GM21576 (cell line): ENCODE data around the gene NUB1.
A peak's percentile ranks its signal among the peaks of the same experiment; 100 is the strongest.

ENCODE experiments used
- ATAC-seq: cut with Tn5 transposase; IDR thresholded peaks from one replicate; pipeline ENCODE4 v1.9.1; 2021; ENCODE audit warnings: mild to moderate bottlenecking, moderate library complexity; ENCODE audit not compliant: unreplicated experiment

NUB1 gene

DNA sequence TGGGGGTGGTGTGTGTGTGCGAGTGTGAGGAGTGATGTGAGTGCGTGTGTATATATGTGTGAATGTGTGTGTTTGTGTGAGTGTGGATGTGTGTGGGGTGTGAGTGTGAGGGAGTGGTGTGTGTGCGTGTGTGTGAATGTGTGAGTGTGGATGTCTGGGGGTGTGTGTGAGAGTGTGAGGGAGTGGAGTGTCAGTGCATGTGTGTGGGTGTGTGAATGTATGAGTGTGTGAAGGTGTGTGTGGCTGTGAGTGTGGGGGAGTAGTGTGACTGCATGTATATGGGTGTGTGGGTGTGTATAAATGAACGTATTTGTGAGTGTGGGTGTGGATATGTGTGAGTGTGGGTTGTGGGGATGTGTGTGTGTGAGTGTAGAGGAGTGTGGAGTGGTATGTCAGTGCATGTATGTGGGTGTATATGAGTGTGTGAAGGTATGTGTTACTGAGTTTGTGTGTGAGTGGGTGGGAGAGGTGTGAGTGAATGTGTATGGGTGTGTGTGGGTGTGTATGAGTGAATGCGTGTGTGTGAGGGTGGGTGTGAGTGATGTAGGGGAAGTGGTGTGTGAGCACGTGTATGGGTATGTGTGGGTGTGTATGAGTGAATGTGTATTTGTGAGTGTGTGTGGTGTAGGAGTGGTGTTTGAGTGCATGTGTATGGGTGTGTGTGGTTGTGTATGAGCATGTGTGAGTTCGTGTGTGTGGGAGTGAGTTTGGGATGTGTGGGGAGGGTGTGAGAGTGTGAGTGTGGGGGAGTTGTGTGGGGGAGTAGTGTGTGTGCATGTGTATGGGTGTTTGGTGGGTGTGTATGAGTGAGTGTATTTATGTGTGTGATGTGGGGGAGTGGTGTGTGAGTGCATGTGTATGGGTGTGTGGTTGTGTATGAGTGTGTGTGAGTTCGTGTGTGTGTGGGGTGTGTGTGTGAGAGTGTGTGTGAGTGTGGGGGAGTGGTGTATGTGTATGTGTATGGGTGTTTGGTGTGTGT, 28.5 kb upstream of the NUB1 start:
- no peak for ATAC-seq

DNA sequence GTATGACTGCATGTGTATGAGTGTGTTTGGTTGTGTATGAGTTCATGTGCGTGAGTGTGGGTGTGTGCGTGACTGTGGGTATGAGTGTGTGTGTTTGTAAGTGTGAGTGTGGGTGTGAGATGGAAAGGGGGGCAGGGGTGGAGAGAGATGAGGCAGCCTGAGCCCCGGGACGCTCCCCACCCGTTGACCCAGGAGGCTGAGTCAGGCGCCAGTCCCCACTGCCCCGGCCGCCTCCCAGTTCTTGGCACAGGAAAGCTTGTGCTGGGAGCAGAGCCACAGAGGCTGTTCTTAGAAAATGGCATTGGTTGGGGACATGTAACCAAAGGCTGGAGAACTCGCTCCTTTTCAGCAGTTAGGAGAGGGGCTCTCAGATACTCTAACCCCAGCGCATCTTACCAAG, 27.8 kb upstream of the NUB1 start:
- ATAC-seq: no peak

DNA sequence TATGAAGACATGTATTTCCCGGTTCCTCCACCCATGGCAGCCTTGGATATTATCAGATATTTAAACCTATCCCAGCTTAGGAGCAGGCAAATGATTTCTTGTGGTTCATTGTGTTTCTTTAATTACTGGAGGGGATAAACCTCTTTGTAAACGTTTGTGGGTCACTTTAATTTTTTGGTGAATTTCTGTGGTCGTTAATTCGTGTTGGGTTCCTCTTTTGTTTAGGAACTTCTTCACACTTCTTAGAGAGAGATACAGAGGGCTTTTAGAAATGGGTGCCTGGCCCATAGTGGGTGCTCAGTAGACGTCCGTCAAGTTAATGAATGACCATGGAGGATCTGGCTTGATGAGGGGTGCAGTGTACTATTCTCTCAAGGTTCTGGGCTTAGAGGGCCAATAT, 27.2 kb upstream of the NUB1 start:
- ATAC-seq: no peak

DNA sequence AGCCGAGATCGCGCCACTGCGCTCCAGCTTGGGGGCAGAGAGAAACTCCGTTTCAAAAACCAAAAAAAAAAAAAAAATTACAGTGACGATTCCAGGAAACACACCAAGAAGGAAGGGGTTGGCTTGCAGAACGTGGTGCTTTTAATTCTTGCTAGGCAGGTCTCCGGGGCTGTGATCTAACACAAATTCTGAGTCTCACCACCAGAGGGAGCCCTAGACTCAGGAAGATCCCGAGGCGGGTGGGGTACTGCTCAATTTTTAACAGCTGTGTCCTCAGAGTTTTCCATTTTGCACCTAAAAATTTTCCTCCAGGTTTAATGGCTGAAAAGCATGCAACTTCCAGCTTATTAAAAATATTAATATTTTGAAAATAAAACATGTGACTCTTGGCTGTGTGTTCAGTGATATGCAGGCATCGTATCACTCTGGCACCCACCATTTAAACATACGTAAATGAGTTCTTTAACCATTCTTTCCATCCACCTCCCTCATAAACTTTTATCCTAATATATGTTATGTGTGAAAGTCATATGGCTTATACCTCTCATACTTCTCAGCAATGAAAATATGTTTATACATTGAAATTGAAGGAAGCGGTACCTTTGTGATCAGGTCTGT, 26.5 kb upstream of the NUB1 start:
- ATAC-seq: peak; percentile 44

DNA sequence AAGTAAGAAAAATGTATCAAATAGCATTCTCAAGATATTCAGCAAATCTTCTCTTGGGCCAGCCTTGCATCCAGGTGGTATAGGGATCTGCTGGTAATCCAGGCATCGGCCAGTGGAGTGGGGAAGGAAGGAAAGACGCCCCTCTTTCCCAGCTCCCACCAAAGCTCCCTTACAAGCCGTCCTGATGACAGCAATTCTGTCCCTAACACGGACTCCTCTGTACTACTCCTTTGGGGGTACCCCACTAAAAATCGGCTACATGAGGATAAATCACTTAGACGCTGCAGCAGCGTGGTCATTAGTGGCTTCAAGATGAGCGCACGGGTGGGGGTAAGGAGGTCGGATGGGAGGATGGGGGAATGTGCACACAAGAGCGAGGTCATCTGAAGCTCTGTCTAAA, 24.7 kb upstream of the NUB1 start:
- no peak for ATAC-seq

DNA sequence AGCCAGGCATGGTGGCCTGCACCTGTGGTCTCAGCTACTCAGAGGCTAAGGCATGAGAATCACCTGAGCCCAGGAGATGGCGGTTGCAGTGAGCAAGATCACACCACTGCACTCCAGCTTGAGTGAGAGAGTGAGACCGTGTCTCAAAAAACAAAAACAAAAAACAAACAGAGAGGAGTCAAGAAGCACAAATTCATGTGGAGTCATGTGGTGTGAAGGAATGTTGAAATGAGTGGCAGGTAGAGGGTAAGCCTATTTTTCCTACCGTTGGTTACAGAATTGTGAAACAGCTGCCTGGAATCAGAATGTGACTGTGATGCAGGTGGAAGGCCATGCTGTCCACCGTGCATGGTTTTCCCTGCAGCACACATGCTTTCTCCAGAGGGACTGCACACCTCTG, 23.7 kb upstream of the NUB1 start:
- ATAC-seq: no peak

DNA sequence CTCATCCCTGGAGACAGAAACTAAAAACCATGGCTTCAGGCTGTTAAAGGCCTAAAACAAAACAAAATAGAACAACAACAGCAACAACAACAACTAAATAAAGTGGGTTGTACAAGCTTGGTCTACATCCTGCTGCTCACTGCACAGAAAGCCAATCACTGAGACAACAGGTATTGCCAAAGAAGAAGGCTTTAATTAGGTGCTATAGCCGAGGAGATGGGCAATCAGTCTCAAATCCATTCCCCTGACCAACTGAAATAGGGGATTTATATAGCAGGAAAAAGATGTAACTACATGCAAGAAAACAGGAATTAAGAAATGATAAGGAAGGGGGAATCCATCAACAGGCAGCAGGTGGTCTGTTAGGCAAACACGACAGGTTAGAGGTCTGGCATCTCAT, 22.4 kb upstream of the NUB1 start:
- no peak for ATAC-seq

DNA sequence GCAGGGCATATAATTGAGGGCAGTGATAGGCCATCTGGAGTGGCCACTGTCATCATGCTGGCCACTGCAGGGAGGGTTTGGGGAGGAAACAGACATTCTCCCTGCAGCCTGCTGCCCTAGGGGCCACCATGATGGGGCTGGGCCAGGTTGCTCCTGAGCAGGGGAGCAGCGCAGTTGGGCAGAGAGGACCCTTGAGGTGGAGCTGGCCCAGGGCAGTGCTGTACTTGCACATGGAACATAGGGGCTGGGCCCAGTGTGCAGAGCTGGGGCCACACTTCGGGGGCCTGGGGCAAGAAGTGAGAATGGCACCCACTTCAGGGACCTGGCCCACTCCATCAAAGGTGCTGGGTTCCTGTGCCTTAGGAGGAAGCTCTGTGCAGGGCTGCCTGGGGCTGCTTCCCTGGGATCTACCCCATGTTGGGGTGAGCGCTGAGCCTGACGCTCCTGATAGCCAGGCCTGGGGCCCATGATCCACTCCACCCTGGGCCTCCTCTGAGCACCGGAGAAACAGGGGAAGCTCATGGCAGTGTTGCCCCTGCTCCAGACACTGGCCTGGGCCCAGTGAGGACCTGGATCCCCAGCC, 21.3 kb upstream of the NUB1 start:
- no peak for ATAC-seq

DNA sequence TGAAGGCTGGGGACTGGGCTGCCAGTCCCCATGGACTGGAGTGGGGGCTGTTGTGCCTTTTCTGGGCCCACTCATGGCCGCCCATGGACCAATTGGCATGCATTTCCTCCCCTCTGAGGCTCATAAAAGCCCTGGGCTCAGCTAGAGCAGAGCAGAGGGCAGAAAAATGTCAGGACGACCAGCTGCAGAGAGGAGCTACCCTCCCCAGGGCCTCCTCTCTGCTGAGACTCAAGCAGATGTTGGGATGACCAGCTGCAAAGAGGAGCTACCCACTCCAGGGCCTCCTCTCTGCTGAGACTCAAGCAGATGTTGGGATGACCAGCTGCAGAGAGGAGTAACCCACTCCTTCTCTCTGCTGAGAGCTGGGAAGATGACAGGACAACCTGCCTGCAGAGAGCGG, 20.3 kb upstream of the NUB1 start:
- no peak for ATAC-seq

DNA sequence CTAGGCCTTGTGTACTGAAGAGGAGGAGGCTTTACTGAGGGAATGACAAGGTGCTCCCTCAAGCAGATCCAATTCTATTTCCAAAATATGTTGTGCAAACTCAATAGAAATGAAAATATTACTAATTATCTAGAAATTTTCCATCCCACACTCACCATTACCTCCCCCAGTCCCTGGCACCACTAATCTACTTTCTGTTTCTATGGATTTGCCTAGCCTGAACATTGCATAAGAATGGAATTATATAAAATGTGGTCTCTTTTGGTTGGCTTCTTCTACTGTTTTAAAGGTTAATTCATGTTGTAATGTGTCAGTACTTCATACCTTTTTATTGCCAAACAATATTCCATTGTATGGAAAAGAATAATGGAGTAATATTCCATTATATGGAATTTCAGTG, 18.7 kb upstream of the NUB1 start:
- ATAC-seq: no peak

DNA sequence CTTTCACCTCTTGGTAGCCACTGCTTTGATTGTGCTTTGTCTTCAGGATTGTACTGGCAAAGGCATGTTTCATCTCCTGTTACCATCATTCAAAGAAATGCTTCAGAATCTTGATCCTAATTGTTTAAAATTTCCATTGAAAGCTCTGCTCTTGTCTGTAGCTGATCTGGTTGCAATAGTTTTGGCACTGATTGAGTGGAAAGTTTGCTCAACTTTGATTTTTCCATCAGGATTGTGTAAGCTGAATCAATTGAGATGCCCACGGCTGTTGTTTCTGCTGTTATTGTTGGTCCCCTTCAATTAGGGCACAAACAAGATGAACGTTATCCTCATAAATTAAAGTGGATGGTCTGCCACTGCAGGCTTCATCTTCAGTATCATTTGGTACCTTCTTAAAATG, 14.6 kb upstream of the NUB1 start:
- ATAC-seq: no peak

DNA sequence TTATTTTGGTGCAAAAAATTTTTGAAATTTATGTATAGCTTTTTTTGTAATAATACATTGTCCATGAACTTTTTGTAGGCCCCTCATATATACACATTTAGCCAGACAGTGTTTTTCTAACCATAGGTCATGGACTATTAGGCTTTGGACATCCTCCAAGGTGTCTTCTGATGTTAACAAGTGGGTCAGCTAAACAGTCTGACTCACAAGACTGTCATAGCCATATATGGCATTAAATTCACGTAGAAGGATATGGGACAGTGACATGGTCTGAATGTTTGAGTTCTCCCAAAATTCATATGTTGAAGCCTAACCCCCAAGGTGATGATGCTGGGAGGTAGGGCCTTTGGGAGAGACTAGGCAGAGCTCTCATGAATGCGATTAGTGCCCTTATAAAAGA, 14.0 kb upstream of the NUB1 start:
- ATAC-seq: no peak

DNA sequence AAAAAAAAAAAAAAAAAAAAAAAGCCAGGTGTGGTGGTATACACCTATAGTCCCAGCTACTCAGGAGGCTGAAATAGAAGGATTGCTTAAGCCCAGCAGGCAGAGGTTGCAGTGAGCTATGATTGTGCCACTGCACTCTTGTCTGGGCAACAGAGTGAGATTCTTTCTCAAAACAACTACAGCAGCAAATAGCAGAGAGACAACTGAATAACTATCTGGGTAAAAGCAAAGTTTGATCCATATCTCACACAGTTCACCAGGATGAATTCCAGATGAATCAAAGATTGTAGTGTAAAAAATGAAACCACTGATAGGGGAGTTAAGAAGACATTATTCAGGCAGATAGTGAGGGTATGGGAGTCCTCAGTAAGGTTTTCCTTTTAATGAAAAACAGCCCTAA, 11.4 kb upstream of the NUB1 start:
- no peak for ATAC-seq

DNA sequence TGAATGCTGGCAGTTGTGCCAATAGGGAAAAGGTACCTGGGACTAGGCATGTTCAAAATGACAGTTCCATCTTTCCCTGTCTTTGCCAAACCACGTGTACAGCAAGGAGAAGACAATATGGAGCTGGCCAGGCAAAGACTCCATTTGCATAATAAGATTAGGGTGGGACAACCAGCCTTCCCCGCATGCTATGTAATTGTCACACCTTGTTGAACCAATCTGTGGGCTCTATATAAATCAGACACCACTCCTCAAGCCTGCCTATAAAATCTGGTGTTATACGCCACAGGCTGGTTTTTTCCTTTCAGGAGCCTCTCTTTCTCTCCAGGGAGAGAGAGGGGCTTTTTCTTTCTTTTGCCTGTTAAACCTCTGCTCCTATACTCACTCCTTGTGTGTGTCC, 11.0 kb upstream of the NUB1 start:
- ATAC-seq: no peak

DNA sequence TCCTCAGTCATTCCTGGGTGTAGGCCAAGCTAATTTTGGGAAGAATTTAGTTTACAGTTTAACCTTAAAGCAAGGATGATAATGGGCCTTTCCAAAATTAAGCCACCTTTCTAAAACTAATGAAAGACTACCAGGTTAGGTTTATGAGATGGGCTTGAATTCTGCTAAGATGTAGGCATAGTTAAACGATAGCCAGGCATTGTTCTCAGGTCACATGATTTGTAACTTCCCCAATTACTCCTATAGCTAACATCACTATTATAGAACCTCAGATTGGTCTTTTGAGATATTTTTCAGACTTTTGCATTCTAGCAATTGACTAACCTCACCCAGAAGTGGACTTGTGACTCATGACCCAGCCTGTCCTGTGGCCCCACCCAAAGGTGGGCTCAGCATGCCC, 7.0 kb upstream of the NUB1 start:
- no peak for ATAC-seq

DNA sequence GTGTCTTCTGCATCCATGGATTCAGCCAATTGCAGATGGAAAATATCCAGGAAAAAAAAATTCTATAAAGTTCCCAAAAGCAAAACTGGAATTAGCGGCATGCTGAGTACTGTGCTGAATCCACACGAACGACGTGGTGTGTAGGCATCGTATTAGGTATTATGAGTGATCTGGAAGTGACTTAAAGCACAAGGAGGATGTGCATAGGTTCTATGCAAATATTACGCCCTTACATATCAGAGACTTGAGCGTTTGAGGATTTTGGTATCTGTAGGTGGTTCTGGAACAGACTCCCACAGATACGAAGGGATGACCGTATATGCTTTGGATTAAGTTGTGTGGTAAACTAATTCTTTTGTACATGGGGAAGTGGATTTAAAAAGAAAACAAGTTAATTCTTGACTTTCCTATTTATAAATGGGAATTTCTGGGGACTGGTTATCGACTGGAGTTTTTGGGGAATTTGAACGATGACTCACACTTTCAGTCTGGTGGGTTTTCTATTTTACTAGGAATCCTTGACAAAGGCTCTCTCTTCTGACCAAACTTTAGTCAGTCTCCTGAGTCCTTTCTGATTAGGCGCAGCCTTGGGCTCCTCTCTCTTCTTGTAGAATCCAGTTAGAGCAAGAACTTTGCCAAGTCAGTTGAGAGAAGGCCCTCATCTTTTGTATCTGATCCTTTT, 5.4 kb upstream of the NUB1 start:
- no peak for ATAC-seq

DNA sequence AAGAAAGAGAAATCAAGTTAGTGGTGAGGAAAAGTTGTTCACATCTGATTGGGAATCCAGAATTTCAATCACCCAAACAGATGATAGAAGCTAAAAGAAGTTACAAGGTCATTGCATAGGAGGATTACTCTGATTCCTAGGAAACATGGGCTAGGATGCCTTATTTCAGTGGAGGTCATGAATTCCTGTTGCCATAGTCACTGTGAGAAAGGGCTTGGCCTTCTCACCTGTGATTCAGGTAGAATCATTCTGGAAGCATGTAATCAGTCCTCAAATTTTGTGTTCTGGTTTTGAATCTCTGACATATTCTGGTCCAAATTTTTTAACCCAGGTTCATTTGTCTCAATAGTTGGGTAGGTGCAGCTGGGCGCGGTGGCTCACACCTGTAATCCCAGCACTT, 4.3 kb upstream of the NUB1 start:
- no peak for ATAC-seq

DNA sequence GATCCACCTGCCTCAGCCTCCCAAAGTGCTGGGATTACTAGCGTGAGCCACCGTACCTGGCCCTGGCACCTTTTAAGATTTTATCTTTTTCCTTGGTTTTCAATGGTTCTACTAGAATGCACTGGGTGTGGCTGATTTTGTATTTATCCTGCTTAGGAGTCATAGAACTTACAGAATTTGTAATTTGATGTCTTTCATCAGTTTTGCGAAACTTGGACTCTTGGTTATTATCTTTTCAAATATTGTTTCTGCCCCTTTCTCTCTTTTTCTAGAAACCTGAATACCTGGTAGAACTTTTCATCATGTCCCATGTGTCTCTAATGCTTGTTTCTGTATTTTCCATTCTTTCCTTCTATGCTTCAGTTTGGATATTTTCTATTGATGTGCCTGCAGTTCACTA, 2.8 kb upstream of the NUB1 start:
- no peak for ATAC-seq

DNA sequence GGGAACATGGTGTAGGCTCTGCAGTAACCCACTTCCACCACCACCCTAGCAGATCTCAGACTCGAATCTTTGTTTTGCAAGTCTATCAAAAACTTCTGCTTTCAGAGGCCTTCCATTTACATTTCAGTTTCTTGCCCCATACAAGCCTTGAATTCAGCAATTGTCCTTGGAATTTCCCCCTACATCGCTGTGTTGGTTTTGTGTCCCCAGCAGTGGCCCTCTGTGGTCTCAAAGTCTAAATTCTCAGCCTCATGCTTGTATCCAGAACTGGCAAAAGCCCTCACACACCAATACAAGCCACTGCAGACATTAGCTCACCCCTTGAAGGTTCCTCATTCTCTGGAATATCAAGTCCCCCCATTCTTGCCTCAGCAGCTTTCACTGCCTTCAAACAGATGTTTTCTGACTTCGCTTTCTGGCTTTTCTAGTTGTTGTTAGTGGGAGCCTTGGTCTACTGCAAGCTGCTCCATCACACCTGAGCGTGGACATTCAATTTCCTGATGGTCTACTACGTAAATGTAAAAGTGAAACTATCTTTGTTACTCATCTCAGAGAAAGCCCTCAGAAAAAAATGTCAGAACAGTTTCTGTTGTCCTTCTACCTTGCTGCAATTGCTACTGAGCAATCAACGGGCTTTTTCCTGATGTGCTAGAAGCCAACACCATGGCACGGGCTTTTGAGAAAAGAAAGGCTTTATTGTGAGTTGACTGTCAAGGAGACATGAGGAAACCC, 1.8 kb upstream of the NUB1 start:
- peak; percentile 38 for ATAC-seq

DNA sequence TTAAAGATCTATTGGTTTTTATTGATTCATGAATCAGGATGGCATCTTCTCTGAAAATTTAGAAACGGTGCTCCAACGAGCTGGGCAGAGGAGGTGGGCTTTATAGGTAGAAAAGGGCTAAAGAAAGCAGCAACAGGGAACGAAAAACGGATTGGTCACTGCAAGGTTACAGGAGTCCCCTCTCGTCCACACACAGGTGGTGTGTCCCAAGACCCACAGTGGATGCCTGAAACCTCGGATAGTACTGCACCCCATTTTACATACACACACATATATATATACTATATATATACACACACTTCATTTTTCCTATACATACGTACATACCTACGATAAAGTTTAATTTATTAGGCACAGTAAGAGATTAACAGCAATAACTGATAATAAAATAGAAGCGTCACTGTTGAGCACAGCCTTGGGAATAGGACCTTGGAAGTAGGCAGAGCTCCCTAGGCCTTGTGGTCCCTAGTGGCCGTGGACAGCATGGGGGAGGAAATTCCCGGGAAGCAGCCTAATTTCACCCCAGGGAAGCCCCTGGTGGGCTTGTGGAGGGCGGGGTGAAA, 737 bp upstream of the NUB1 start:
- ATAC-seq: no peak
